Coronary artery (tissue), 2 donors: Measurements from ENCODE around the gene ZNF136.
A peak's percentile ranks its signal among the peaks of the same experiment; 100 is the strongest.

Source experiments
- DNase-seq: peaks from one replicate; pipeline ENCODE4 v3.0.0-alpha.2; 2017; ENCODE audit warnings: low spot score
- H3K27ac ChIP-seq, 2 donors: fragments of 200-600 bp; sonication (generic); one replicate each; pipeline ENCODE4 v1.5.1; 2016 to 2019
- H3K4me3 ChIP-seq: fragments of 200-600 bp; sonication (generic); 2 replicates; pipeline ENCODE4 v1.5.1; 2016; ENCODE audit warnings: mild to moderate bottlenecking, moderate library complexity
- TF ChIP-seq, protein P1 (sequence below): fragments of 200-600 bp; sonication (generic); IDR thresholded peaks from one replicate; pipeline ENCODE4 v1.5.1; 2019; ENCODE audit warnings: antibody characterized with exemption

ZNF136 gene

DNA sequence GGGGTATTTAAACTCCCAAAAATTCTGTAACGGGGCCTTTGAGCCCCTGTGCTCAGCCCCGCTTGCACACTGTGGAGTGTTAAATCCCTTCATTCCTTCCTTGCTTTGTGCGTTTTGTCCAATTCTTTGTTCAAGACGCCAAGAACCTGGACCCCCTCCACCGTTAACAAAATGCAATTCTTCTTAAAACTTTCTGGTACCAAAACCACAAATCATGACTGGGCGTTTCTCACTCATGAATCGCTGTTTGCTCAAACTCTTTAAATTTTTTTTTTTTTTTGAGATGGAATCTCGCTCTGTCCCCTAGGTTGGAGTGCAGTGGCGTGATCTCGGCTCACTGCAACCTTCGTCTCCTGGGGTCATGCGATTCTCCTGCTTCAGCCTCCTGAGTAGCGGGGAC, 23.6 kb upstream of the ZNF136 start:
- TF ChIP-seq, protein P1, sequence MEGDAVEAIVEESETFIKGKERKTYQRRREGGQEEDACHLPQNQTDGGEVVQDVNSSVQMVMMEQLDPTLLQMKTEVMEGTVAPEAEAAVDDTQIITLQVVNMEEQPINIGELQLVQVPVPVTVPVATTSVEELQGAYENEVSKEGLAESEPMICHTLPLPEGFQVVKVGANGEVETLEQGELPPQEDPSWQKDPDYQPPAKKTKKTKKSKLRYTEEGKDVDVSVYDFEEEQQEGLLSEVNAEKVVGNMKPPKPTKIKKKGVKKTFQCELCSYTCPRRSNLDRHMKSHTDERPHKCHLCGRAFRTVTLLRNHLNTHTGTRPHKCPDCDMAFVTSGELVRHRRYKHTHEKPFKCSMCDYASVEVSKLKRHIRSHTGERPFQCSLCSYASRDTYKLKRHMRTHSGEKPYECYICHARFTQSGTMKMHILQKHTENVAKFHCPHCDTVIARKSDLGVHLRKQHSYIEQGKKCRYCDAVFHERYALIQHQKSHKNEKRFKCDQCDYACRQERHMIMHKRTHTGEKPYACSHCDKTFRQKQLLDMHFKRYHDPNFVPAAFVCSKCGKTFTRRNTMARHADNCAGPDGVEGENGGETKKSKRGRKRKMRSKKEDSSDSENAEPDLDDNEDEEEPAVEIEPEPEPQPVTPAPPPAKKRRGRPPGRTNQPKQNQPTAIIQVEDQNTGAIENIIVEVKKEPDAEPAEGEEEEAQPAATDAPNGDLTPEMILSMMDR, result no peak
- Histone ChIP-seq H3K4me3 (peak overlapping the region; percentile 90), H3K27ac (peak overlapping the region in 1 of 2 donors; percentile 90)
- DNase-seq, result no peak

DNA sequence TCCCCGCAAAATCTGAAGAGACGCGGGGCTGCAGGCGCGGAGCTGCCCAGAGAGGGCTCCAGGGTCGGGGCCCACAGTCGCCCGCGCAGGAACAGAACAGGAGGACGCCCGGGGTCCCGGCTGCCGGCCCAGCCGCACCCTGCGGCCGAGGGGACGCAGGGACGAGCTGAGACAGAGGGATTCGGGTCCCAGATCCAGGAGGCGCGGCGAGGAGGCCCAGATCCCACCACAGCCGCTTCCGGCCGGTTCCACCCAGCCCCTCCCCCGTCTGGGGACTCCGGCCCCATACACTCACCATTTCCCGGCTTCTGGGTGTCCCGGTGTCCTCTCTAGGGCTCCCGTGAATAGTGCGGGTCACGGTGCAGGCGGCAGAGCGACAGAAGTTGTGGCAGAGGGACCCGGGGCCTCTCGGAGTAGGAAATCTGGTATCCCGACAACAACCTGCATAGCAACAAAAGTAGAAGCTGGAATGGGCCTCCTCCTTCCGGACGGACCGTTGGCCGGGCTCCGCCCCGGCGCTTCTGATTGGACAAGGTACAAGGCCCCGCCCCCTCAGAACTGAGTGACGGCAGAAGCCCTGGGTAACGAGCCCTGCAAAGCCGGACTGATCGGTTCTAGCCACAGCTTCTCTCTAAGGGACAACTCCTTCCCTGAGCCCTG, 22.9 kb upstream of the ZNF136 start, which contains the start of gene ZNF20:
Gene ZNF20, minus strand, starts transcription at position 466 of the 660 bp plus-strand sequence. Its CDS starts 168 bp downstream, at position 298.
- TF ChIP-seq, protein P1, result no peak
- DNase-seq, result peak; percentile 98
- Histone ChIP-seq H3K27ac (peak within 1 kb of the TSS; percentile 84 to 90), H3K4me3 (peak within 1 kb of the TSS; percentile 90)

GRCh38 chr19:12140545-12141404, 22.1 kb upstream of the ZNF136 start:
- Histone ChIP-seq H3K4me3 (peak overlapping the region; percentile 90), H3K27ac (peak overlapping the region in 1 of 2 donors; percentile 90)
- TF ChIP-seq, protein P1, result peak; percentile 74
- DNase-seq, result peak; percentile 89

- TF ChIP-seq, protein P1, result no peak
- Histone ChIP-seq H3K27ac (no peak overlapping the region), H3K4me3 (peak overlapping the region; percentile 90)
- DNase-seq, result no peak
These were observed 21.5 kb upstream of the ZNF136 start for GRCh38 chr19:12141405-12141736.

DNA sequence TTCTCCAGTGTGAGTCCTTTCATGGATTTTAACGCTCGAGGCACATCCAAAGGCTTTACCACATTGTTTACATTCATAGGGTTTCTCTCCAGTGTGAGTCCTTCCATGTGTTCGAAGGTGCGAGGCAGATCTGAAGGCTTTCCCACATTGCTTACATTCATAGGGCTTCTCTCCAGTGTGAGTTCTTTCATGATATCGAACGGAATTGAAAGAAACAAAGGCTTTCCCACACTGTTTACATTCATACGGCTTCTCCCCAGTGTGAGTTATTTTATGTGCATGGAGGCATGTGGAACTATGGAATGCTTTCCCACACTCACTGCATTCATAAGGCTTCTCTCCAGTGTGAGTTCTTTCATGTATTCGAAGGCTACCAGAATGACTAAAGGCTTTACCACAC, 17.5 kb upstream of the ZNF136 start:
- TF ChIP-seq, protein P1, result no peak
- Histone ChIP-seq H3K27ac (no peak overlapping the region), H3K4me3 (no peak overlapping the region)
- no peak for DNase-seq

- TF ChIP-seq, protein P1, result no peak
- Histone ChIP-seq H3K27ac (peak overlapping the region; percentile 2 to 50), H3K4me3 (peak overlapping the region; percentile 92)
- no peak for DNase-seq
These were observed 7.5 kb upstream of the ZNF136 start for GRCh38 chr19:12155324-12155860.
